ENCODE measurements around the gene PLXND1. TPM values are rescaled to one million over a fixed set of nuclear protein-coding genes. Genes with fewer than 3 reads are reported as not detected.
A peak's percentile ranks its signal among the peaks of the same experiment; 100 is the strongest.

The PLXND1 gene
- total and polyA plus RNA-seq, 12 donors, result 41.2 to 370 (median 138) TPM

GRCh38 chr3:129620828-129621559 is 14.5 kb upstream of the PLXND1 start:
- intact Hi-C loops (cut with DNase I), result no loop called here
- H3K36me3 ChIP-seq (replicated peaks in 1 of 2), result no peaks in the 10 kb centered on the region
- peak in 2 of 7 donors; percentile 7 to 24 for DNase-seq
- H3K4me3 ChIP-seq, result no peak overlapping the region
- H3K27ac ChIP-seq, result peak overlapping the region in 2 of 5 donors; percentile 5 to 95
- TF ChIP-seq, protein P1, sequence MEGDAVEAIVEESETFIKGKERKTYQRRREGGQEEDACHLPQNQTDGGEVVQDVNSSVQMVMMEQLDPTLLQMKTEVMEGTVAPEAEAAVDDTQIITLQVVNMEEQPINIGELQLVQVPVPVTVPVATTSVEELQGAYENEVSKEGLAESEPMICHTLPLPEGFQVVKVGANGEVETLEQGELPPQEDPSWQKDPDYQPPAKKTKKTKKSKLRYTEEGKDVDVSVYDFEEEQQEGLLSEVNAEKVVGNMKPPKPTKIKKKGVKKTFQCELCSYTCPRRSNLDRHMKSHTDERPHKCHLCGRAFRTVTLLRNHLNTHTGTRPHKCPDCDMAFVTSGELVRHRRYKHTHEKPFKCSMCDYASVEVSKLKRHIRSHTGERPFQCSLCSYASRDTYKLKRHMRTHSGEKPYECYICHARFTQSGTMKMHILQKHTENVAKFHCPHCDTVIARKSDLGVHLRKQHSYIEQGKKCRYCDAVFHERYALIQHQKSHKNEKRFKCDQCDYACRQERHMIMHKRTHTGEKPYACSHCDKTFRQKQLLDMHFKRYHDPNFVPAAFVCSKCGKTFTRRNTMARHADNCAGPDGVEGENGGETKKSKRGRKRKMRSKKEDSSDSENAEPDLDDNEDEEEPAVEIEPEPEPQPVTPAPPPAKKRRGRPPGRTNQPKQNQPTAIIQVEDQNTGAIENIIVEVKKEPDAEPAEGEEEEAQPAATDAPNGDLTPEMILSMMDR (IDR thresholded peaks at IDR 0.05), result no peak
- no peak for TF ChIP-seq POLR2A (IDR thresholded peaks at IDR 0.05)
- H3K9me3 ChIP-seq (replicated peaks in 1 of 3), result no peaks in the 10 kb centered on the region
- WGBS, 4 donors, result 64 to 81% (median 79%) methylated on average over 10 to 18 of the region's 18 CpGs
- H3K4me1 ChIP-seq (replicated peaks in 1 of 2), result peaks cover 28 to 65% of the 10 kb centered on the region in 2 donors
- H3K27me3 ChIP-seq, result no peaks in the 10 kb centered on the region

DNA sequence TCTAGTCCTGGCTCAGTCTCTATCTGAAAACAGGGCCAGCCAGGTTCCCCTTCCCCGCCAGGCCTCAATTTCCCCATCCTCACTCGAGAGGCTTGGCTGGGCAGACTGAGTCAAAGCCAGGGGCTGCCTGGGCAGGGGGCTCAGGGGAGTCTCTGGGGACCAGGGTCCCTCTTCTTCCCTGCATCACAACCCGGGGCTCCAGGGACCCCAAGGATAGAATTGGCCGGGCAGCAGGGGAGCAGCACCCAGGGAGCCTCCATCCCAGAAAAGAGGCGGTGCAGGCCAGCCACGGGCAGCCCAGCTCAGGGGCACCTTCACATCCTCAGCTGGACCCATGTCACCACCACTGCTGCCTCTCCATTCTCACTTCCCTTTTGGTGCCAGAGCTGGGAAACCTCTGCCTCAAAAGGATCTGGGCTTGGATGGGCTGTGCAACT is 13.3 kb upstream of the PLXND1 start:
- Histone ChIP-seq H3K4me3 (no peak overlapping the region), H3K4me1 (replicated peaks in 1 of 2) (peaks cover 18 to 66% of the 10 kb centered on the region in 2 donors), H3K27ac (peak overlapping the region in 2 of 5 donors; percentile 22 to 77), H3K36me3 (replicated peaks in 1 of 2) (no peaks in the 10 kb centered on the region), H3K27me3 (no peaks in the 10 kb centered on the region), H3K9me3 (replicated peaks in 1 of 3) (no peaks in the 10 kb centered on the region)
- 85 to 92% (median 89%) methylated on average over 2 to 6 of the region's 6 CpGs for WGBS, 4 donors
- TF ChIP-seq, protein P1 (IDR thresholded peaks at IDR 0.05), result no peak
- no peak for TF ChIP-seq POLR2A (IDR thresholded peaks at IDR 0.05)
- peak in 4 of 7 donors; percentile 15 to 24 (median 18) for DNase-seq
- intact Hi-C loops (cut with DNase I), result no loop called here

GRCh38 chr3:129618901-129619671 is 12.6 kb upstream of the PLXND1 start:
- peaks cover 15 to 68% of the 10 kb centered on the region in 2 donors for H3K4me1 ChIP-seq (replicated peaks in 1 of 2)
- DNase-seq, result peak in 3 of 7 donors; percentile 19 to 22 (median 22)

More at GRCh38 chr3:129618901-129619671, 12.6 kb upstream of the PLXND1 start:
- no peak for TF ChIP-seq POLR2A (IDR thresholded peaks at IDR 0.05)
- TF ChIP-seq, protein P1 (IDR thresholded peaks at IDR 0.05), result no peak
- H3K9me3 ChIP-seq (replicated peaks in 1 of 3), result no peaks in the 10 kb centered on the region
- intact Hi-C loops (cut with DNase I), result no loop called here
- H3K4me3 ChIP-seq, result no peak overlapping the region
- 41 to 65% (median 60%) methylated on average over 20 to 23 of the region's 23 CpGs for WGBS, 4 donors
- H3K27ac ChIP-seq, result peak overlapping the region in 2 of 5 donors; percentile 22 to 77
- H3K36me3 ChIP-seq (replicated peaks in 1 of 2), result no peaks in the 10 kb centered on the region
- no peaks in the 10 kb centered on the region for H3K27me3 ChIP-seq

Data from adrenal gland (tissue), 12 donors.